Hepatic stellate cell (primary cell): ENCODE results near the gene SLC35B4.

ENCODE experiments used
- DNase-seq: peaks from one replicate; pipeline ENCODE4 v3.0.0; 2011; ENCODE audit warnings: low spot score

The SLC35B4 gene

GRCh38 chr7:134316539-134317344 is at the start of gene SLC35B4:
Gene SLC35B4 (minus strand): TSS chr7:134316930. CDS start chr7:134316751, 179 bp downstream.
- peak; percentile 97 for DNase-seq

- no peak for DNase-seq
These were observed 49.8 kb upstream of the SLC35B4 start for GRCh38 chr7:134366481-134366880.

- no peak for DNase-seq
These were observed 48.8 kb upstream of the SLC35B4 start for GRCh38 chr7:134365341-134366054.

- DNase-seq: no peak
These were observed 47.9 kb upstream of the SLC35B4 start for GRCh38 chr7:134364619-134365037.

GRCh38 chr7:134362587-134363483 is 46.1 kb upstream of the SLC35B4 start:
- DNase-seq: no peak

GRCh38 chr7:134359787-134360432 is 43.2 kb upstream of the SLC35B4 start:
- no peak for DNase-seq

- no peak for DNase-seq
These were observed 40.8 kb upstream of the SLC35B4 start for GRCh38 chr7:134357486-134357885.

- DNase-seq: no peak
These were observed 39.7 kb upstream of the SLC35B4 start for GRCh38 chr7:134356421-134356936.

GRCh38 chr7:134355927-134356326 is 39.2 kb upstream of the SLC35B4 start:
- DNase-seq: no peak

GRCh38 chr7:134355004-134355525 is 38.3 kb upstream of the SLC35B4 start:
- DNase-seq: no peak

GRCh38 chr7:134353411-134353810 is 36.7 kb upstream of the SLC35B4 start:
- DNase-seq: no peak

GRCh38 chr7:134351424-134351823 is 34.7 kb upstream of the SLC35B4 start:
- DNase-seq: no peak

GRCh38 chr7:134350709-134351108 is 34.0 kb upstream of the SLC35B4 start:
- DNase-seq: no peak

- no peak for DNase-seq
These were observed 30.8 kb upstream of the SLC35B4 start for GRCh38 chr7:134347567-134347966.

- no peak for DNase-seq
These were observed 27.1 kb upstream of the SLC35B4 start for GRCh38 chr7:134343796-134344195.

GRCh38 chr7:134343136-134343535 is 26.4 kb upstream of the SLC35B4 start:
- DNase-seq: no peak

- DNase-seq: no peak
These were observed 22.7 kb upstream of the SLC35B4 start for GRCh38 chr7:134339475-134339874.

GRCh38 chr7:134337980-134338379 is 21.2 kb upstream of the SLC35B4 start:
- DNase-seq: no peak

GRCh38 chr7:134334408-134334807 is 17.7 kb upstream of the SLC35B4 start:
- no peak for DNase-seq

GRCh38 chr7:134333943-134334342 is 17.2 kb upstream of the SLC35B4 start:
- no peak for DNase-seq

GRCh38 chr7:134332892-134333291 is 16.2 kb upstream of the SLC35B4 start:
- DNase-seq: no peak
